ENCODE data around the gene SDC4. TPM values are rescaled to one million over a fixed set of nuclear protein-coding genes. Genes with fewer than 3 reads are reported as not detected.

SDC4 gene
- total RNA-seq, 1 donor from 2014 or later: 62.6 TPM

- no peaks in the 10 kb centered on the region for H3K9me3 ChIP-seq
- peak overlapping the region; percentile 81 for H3K27ac ChIP-seq
- intact Hi-C loops (cut with DNase I): no loop called here
- no peak overlapping the region for H3K4me3 ChIP-seq
- DNase-seq (ENCODE audit: extremely low spot score in 2 of 2): no peak
- H3K36me3 ChIP-seq: peaks cover 0 to 11% of the 10 kb centered on the region in 2 donors
- peaks cover 68% of the 10 kb centered on the region for H3K4me1 ChIP-seq
- TF ChIP-seq CTCF (IDR thresholded peaks at IDR 0.05) (no peak), POLR2AphosphoS5 (IDR thresholded peaks at IDR 0.05; ENCODE audit: insufficient read depth in 1 of 2, low read depth in 1 of 2) (no peak), POLR2A (IDR thresholded peaks at IDR 0.05) (no peak)
- no peaks in the 10 kb centered on the region for H3K27me3 ChIP-seq
Measured at GRCh38 chr20:45338121-45339030, 9.8 kb downstream of the SDC4 start.

- TF ChIP-seq POLR2AphosphoS5 (IDR thresholded peaks at IDR 0.05; ENCODE audit: insufficient read depth in 1 of 2, low read depth in 1 of 2) (peak in 1 of 2 donors; percentile 63), CTCF (IDR thresholded peaks at IDR 0.05) (no peak)
- H3K27ac ChIP-seq: peak overlapping the region; percentile 81
- peaks cover 0 to 18% of the 10 kb centered on the region in 2 donors for H3K36me3 ChIP-seq
- no peaks in the 10 kb centered on the region for H3K9me3 ChIP-seq
- H3K27me3 ChIP-seq: no peaks in the 10 kb centered on the region
- no peak overlapping the region for H3K4me3 ChIP-seq
- DNase-seq (ENCODE audit: extremely low spot score in 2 of 2): no peak
- intact Hi-C loops (cut with DNase I): no loop called here
- H3K4me1 ChIP-seq: peaks cover 60% of the 10 kb centered on the region
Measured at GRCh38 chr20:45337367-45338120, 10.7 kb downstream of the SDC4 start.

- intact Hi-C loops (cut with DNase I): no loop called here
- no peak for DNase-seq (ENCODE audit: extremely low spot score in 2 of 2)
- H3K27me3 ChIP-seq: no peaks in the 10 kb centered on the region
- H3K36me3 ChIP-seq: peaks cover 0 to 25% of the 10 kb centered on the region in 2 donors
- H3K4me3 ChIP-seq: no peak overlapping the region
- H3K9me3 ChIP-seq: no peaks in the 10 kb centered on the region
- TF ChIP-seq POLR2AphosphoS5 (IDR thresholded peaks at IDR 0.05; ENCODE audit: insufficient read depth in 1 of 2, low read depth in 1 of 2) (peak; percentile 52 to 74), POLR2A (IDR thresholded peaks at IDR 0.05) (no peak), CTCF (IDR thresholded peaks at IDR 0.05) (no peak)
- peak overlapping the region; percentile 81 for H3K27ac ChIP-seq
- H3K4me1 ChIP-seq: peaks cover 52% of the 10 kb centered on the region
Measured at GRCh38 chr20:45336530-45337366, 11.5 kb downstream of the SDC4 start.

- peaks cover 3 to 71% of the 10 kb centered on the region in 2 donors for H3K36me3 ChIP-seq
- intact Hi-C loops (cut with DNase I): no loop called here
- H3K9me3 ChIP-seq: no peaks in the 10 kb centered on the region
- no peaks in the 10 kb centered on the region for H3K27me3 ChIP-seq
- no peak for TF ChIP-seq CTCF (IDR thresholded peaks at IDR 0.05)
- no peak for TF ChIP-seq POLR2AphosphoS5 (IDR thresholded peaks at IDR 0.05; ENCODE audit: insufficient read depth in 1 of 2, low read depth in 1 of 2)
- no peak for TF ChIP-seq POLR2A (IDR thresholded peaks at IDR 0.05)
- peaks cover under 1% of the 10 kb centered on the region for H3K4me1 ChIP-seq
- DNase-seq (ENCODE audit: extremely low spot score in 2 of 2): no peak
- no peak overlapping the region for H3K4me3 ChIP-seq
- H3K27ac ChIP-seq: no peak overlapping the region
Measured at GRCh38 chr20:45330476-45330875, 17.7 kb downstream of the SDC4 start.

All from vagina (tissue), 2 donors.